SK-N-SH (cell line): ENCODE measurements around the gene EVI5. TPM values are rescaled to one million over a fixed set of nuclear protein-coding genes. Genes with fewer than 3 reads are reported as not detected.

ENCODE experiments used
- CTCF ChIA-PET: fragments of 300-600, 350-600 bp; formaldehyde crosslinking; extraction: SDS; loops from one replicate; lab custom pipeline; 2021; lab: Yijun Ruan, JAX
- POLR2A ChIA-PET: fragments of 350-600 bp; sonication (Branson Sonifier 250); formaldehyde crosslinking; extraction: SDS; loops from one replicate; lab custom pipeline; 2020; ENCODE audit warnings: antibody characterized with exemption, inconsistent platforms; lab: Yijun Ruan, JAX
- DNase-seq: peaks from one replicate; pipeline ENCODE4 v3.0.0; 2012
- H2AFZ ChIP-seq: fragments of 200-600 bp; sonication (generic); 2 replicates; pipeline ENCODE4 v1.8.1; 2016; ENCODE audit warnings: antibody characterized with exemption, mild to moderate bottlenecking, low read depth
- H3F3A ChIP-seq: fragments of 200-600 bp; sonication (generic); replicated peaks from 2 replicates; pipeline ENCODE3; 2016; ENCODE audit warnings: antibody characterized with exemption, mild to moderate bottlenecking; ENCODE audit not compliant: insufficient read depth
- H3K27ac ChIP-seq, 2 experiments: fragments of 200-500 bp in 1 of 2; fragments of 200-600 bp in 1 of 2; sonication (Bioruptor generic) in 1 of 2; sonication (generic), shearing (Covaris generic) in 1 of 2; 2 replicates each; pipeline versions ENCODE4 v1.5.1 to v1.6.1; 2014 to 2016; ENCODE audit warnings: low read depth in 2 of 2, inconsistent platforms in 1 of 2, low read length in 1 of 2, mild to moderate bottlenecking in 1 of 2, mixed read lengths in 1 of 2
- H3K27me3 ChIP-seq: fragments of 200-600 bp; sonication (generic), shearing (Covaris generic); 2 replicates; pipeline ENCODE4 v1.6.1; 2016; ENCODE audit warnings: mixed run types; ENCODE audit not compliant: insufficient read depth
- H3K36me3 ChIP-seq, 2 experiments: fragments of 200-500 bp in 1 of 2; fragments of 200-600 bp in 1 of 2; sonication (Bioruptor generic) in 1 of 2; sonication (generic) in 1 of 2; replicated peaks in 1 of 2; 2 replicates each; pipeline versions ENCODE3 to v1.5.1; 2014 to 2016; ENCODE audit warnings: low read length in 1 of 2, mild to moderate bottlenecking in 1 of 2; ENCODE audit not compliant: insufficient read depth in 2 of 2, control insufficient read depth in 1 of 2
- H3K4me1 ChIP-seq, 2 experiments: fragments of 200-500 bp in 1 of 2; fragments of 200-600 bp in 1 of 2; sonication (Bioruptor generic) in 1 of 2; sonication (generic), shearing (Covaris generic) in 1 of 2; 2 replicates each; pipeline versions ENCODE4 v1.5.1 to v1.6.1; 2014 to 2016; ENCODE audit warnings: low read depth in 1 of 2, low read length in 1 of 2, mixed run types in 1 of 2; ENCODE audit not compliant: insufficient read depth in 2 of 2, control insufficient read depth in 1 of 2
- H3K4me2 ChIP-seq: fragments of 200-600 bp; sonication (generic), shearing (Covaris generic); 2 replicates; pipeline ENCODE4 v1.6.1; 2017; ENCODE audit warnings: mixed run types
- H3K4me3 ChIP-seq, 2 experiments: fragments of 200-500 bp in 1 of 2; fragments of 200-600 bp in 1 of 2; sonication (Bioruptor generic) in 1 of 2; sonication (generic), shearing (Covaris generic) in 1 of 2; 2 replicates each; pipeline versions ENCODE4 v1.5.1 to v1.8.1; 2014 to 2016; ENCODE audit warnings: low read depth in 2 of 2, inconsistent platforms in 1 of 2, low read length in 1 of 2, mild to moderate bottlenecking in 1 of 2, mixed read lengths in 1 of 2, moderate library complexity in 1 of 2
- H3K79me2 ChIP-seq: fragments of 200-600 bp; sonication (generic); 2 replicates; pipeline ENCODE4 v1.8.1; 2017; ENCODE audit warnings: mild to moderate bottlenecking; ENCODE audit not compliant: insufficient read depth
- H3K9ac ChIP-seq: fragments of 200-600 bp; sonication (generic); 2 replicates; pipeline ENCODE4 v1.6.1; 2017; ENCODE audit warnings: mixed run types
- H3K9me2 ChIP-seq: fragments of 200-600 bp; sonication (generic); 2 replicates; pipeline ENCODE4 v1.6.1; 2017; ENCODE audit warnings: mixed run types
- H3K9me3 ChIP-seq: fragments of 200-600 bp; sonication (generic); 2 replicates; pipeline ENCODE4 v1.6.1; 2017; ENCODE audit warnings: mixed run types, mild to moderate bottlenecking, moderate library complexity
- H4K20me1 ChIP-seq: fragments of 200-600 bp; sonication (generic); 2 replicates; pipeline ENCODE4 v1.6.1; 2017; ENCODE audit warnings: mild to moderate bottlenecking, mixed run types; ENCODE audit not compliant: insufficient read depth
- EZH2phosphoT487 ChIP-seq: fragments of 200-600 bp; sonication (generic); IDR thresholded peaks from 2 replicates; pipeline ENCODE4 v1.6.1; 2017; ENCODE audit warnings: low read depth, mixed run types, mild to moderate bottlenecking, antibody characterized with exemption, moderate library complexity, borderline replicate concordance
- FOXM1 ChIP-seq: IDR thresholded peaks from 2 replicates; pipeline ENCODE4 v1.4.0; 2012; ENCODE audit warnings: low read depth, mild to moderate bottlenecking
- GATA2 ChIP-seq: sonication (generic); formaldehyde crosslinking; IDR thresholded peaks from 2 replicates; pipeline ENCODE4 v1.5.0; 2020; ENCODE audit warnings: mild to moderate bottlenecking, missing genetic modification reagents
- MEF2A ChIP-seq: IDR thresholded peaks from 2 replicates; pipeline ENCODE4 v1.4.0; 2012; ENCODE audit warnings: low read depth, borderline replicate concordance
- MXI1 ChIP-seq: IDR thresholded peaks from 2 replicates; pipeline ENCODE4 v1.6.1; 2012; ENCODE audit warnings: mild to moderate bottlenecking, low read depth, low read length, improper control_type of control experiment
- PBX3 ChIP-seq: IDR thresholded peaks from 2 replicates; pipeline ENCODE4; 2012
- RCOR1 ChIP-seq: fragments of 150-350 bp; IDR thresholded peaks from 2 replicates; pipeline ENCODE4 v1.6.1; 2017; ENCODE audit warnings: antibody characterized with exemption, low read length
- RXRA ChIP-seq: IDR thresholded peaks from 2 replicates; pipeline ENCODE4 v1.4.0; 2012; ENCODE audit warnings: low read depth, mild to moderate bottlenecking, borderline replicate concordance
- TAF1 ChIP-seq: IDR thresholded peaks from 2 replicates; pipeline ENCODE4 v1.6.1; 2012; ENCODE audit warnings: low read depth, mild to moderate bottlenecking, low read length, moderate library complexity, borderline replicate concordance
- TCF12 ChIP-seq: IDR thresholded peaks from 2 replicates; pipeline ENCODE4 v1.4.0; 2012
- TEAD4 ChIP-seq: IDR thresholded peaks from 2 replicates; pipeline ENCODE4 v1.4.0; 2012; ENCODE audit warnings: mild to moderate bottlenecking, borderline replicate concordance; ENCODE audit not compliant: insufficient read depth
- USF1 ChIP-seq: IDR thresholded peaks from 2 replicates; pipeline ENCODE4 v1.4.0; 2012; ENCODE audit warnings: low read depth, borderline replicate concordance
- YY1 ChIP-seq: IDR thresholded peaks from 2 replicates; pipeline ENCODE4 v1.4.0; 2012; ENCODE audit warnings: low read depth, mild to moderate bottlenecking
- ZBTB33 ChIP-seq: IDR thresholded peaks from 2 replicates; pipeline ENCODE4 v1.4.0; 2012; ENCODE audit warnings: low read depth, borderline replicate concordance
- WGBS: methylation state at CpG from one replicate; pipeline ENCODE4 v1.1.6; 2017; ENCODE audit warnings: low lambda C conversion rate; 5-methylcytosine and 5-hydroxymethylcytosine counted together
- polyA plus RNA-seq, 3 experiments: library from polyadenylated mRNA; depleted of rRNA; stranded (reverse); fragments of >200 nt; gene quantifications; 2 replicates each; pipeline ENCODE4 v1.2.3, GENCODE V29; 2012

EVI5 gene
- polyA plus RNA-seq, 1 of the 3 experiments (the other 2 are of a cell fraction): 5.7 TPM

GRCh38 chr1:92551916-92552315 lies 233.0 kb downstream of the EVI5 start:
- no peaks in the 10 kb centered on the region for H3F3A ChIP-seq
- H3K36me3 ChIP-seq: peaks cover 0 to 1% of the 10 kb centered on the region in 2 experiments
- DNase-seq: no peak
- H3K27me3 ChIP-seq: no peaks in the 10 kb centered on the region
- no peak overlapping the region for H3K9ac ChIP-seq
- WGBS: 91% methylated on average over 1 of the region's 1 CpG
- H3K4me1 ChIP-seq: no peaks in the 10 kb centered on the region
- no peak overlapping the region for H3K27ac ChIP-seq
- no peak for TF ChIP-seq EZH2phosphoT487
- TF ChIP-seq FOXM1: no peak
- no peak for TF ChIP-seq GATA2
- TF ChIP-seq TEAD4: no peak
- TF ChIP-seq RCOR1: no peak
- TF ChIP-seq ZBTB33: no peak
- no peak for TF ChIP-seq TCF12
- no peak for TF ChIP-seq USF1
- no peak for TF ChIP-seq RXRA
- TF ChIP-seq YY1: no peak
- TF ChIP-seq, all 33 proteins: peak for 0
- H3K4me3 ChIP-seq: no peak overlapping the region
- H4K20me1 ChIP-seq: no peaks in the 10 kb centered on the region
- POLR2A ChIA-PET: no interaction called here
- H3K4me2 ChIP-seq: no peak overlapping the region
- no peak overlapping the region for H2AFZ ChIP-seq
- no peaks in the 10 kb centered on the region for H3K9me2 ChIP-seq
- H3K79me2 ChIP-seq: no peaks in the 10 kb centered on the region
- CTCF ChIA-PET: interaction anchor here (0.7 to 0.9 kb wide), 2 partner anchors 12 to 15 kb away, joined by 3 read pairs; no protein-coding TSS in a partner anchor
- no peaks in the 10 kb centered on the region for H3K9me3 ChIP-seq

GRCh38 chr1:92544756-92545165 lies 240.1 kb downstream of the EVI5 start:
- H4K20me1 ChIP-seq: no peaks in the 10 kb centered on the region
- no peaks in the 10 kb centered on the region for H3K36me3 ChIP-seq
- no peaks in the 10 kb centered on the region for H3K9me2 ChIP-seq
- H3K4me2 ChIP-seq: no peak overlapping the region
- WGBS: 87% methylated on average over 2 of the region's 2 CpGs
- H3K4me3 ChIP-seq: no peak overlapping the region
- ChIA-PET CTCF (interaction anchor here (1.0 kb wide), 1 partner anchor 11 kb away, joined by 3 read pairs; no protein-coding TSS in a partner anchor), POLR2A (no interaction called here)
- no peak overlapping the region for H3K27ac ChIP-seq
- no peak overlapping the region for H3K9ac ChIP-seq
- no peaks in the 10 kb centered on the region for H3F3A ChIP-seq
- H3K9me3 ChIP-seq: no peaks in the 10 kb centered on the region
- no peak for DNase-seq
- no peaks in the 10 kb centered on the region for H3K4me1 ChIP-seq
- no peak overlapping the region for H2AFZ ChIP-seq
- TF ChIP-seq MEF2A: no peak
- TF ChIP-seq GATA2: no peak
- TF ChIP-seq PBX3: no peak
- TF ChIP-seq USF1: no peak
- no peak for TF ChIP-seq MXI1
- TF ChIP-seq TAF1: no peak
- no peaks in the 10 kb centered on the region for H3K79me2 ChIP-seq
- H3K27me3 ChIP-seq: no peaks in the 10 kb centered on the region
